Body of pancreas (tissue), 4 donors: ENCODE data around the gene RSKR. TPM values are rescaled to one million over a fixed set of nuclear protein-coding genes. Genes with fewer than 3 reads are reported as not detected.

Source experiments
- ATAC-seq: fragments of 150-250 bp; one replicate; pipeline ENCODE4 v1.9.1; 2016
- DNase-seq, 4 donors: peaks; one replicate each; pipeline ENCODE4 v3.0.0-alpha.2; 2019
- H3K27ac ChIP-seq, 4 donors: fragments of 200-600 bp; sonication (generic); 1 replicate in 3 of 4; 2 replicates in 1 of 4; pipeline versions ENCODE4 v1.5.1 to v1.6.1; 2016 to 2019; ENCODE audit warnings: mild to moderate bottlenecking in 1 of 4, mixed read lengths in 1 of 4, moderate library complexity in 1 of 4
- H3K27me3 ChIP-seq, 2 donors: fragments of 200-600 bp; sonication (generic); one replicate each; pipeline ENCODE4 v1.6.0; 2016; ENCODE audit warnings: mild to moderate bottlenecking in 1 of 2
- H3K36me3 ChIP-seq, 2 donors: fragments of 200-600 bp; sonication (generic); replicated peaks in 1 of 2; 2 replicates each; pipeline ENCODE4 v1.5.1; 2016; ENCODE audit warnings: low read depth in 2 of 2; ENCODE audit not compliant: insufficient read depth in 1 of 2
- H3K4me1 ChIP-seq: fragments of 200-600 bp; sonication (generic); one replicate; pipeline ENCODE4 v1.6.0; 2016
- H3K4me3 ChIP-seq, 2 donors: fragments of 200-600 bp; sonication (generic); 1 replicate in 1 of 2; 2 replicates in 1 of 2; pipeline ENCODE4 v1.5.1; 2016 to 2019
- H3K9me3 ChIP-seq, 3 donors: fragments of 200-600 bp; sonication (generic); 1 replicate in 2 of 3; 2 replicates in 1 of 3; pipeline ENCODE4 v1.5.1; 2016
- POLR2A ChIP-seq, 3 donors: fragments of 450-650 bp; IDR thresholded peaks; one replicate each; pipeline ENCODE4 v1.6.1; 2016; ENCODE audit warnings: antibody characterized with exemption in 3 of 3, mild to moderate bottlenecking in 2 of 3
- WGBS, 2 donors: methylation state at CpG; one replicate each; pipeline ENCODE4 v1.1.5; 2017; 5-methylcytosine and 5-hydroxymethylcytosine counted together
- intact Hi-C: fragments of 100-400 bp; cut with DNase I; formaldehyde crosslinking; loops from one replicate; pipeline ENCODE4 v1.15.1; 2023
- total RNA-seq, 2 donors: library from RNA; depleted of rRNA; stranded (reverse); fragments of >200 nt; gene quantifications; one replicate each; pipeline ENCODE4 v1.1.0, GENCODE V29; 2016
- TF ChIP-seq, protein P1 (sequence below), 7 experiments: fragments of 450-650 bp in 4 of 7; fragments of 200-600 bp in 3 of 7; sonication (generic) in 3 of 7; IDR thresholded peaks; one replicate each; pipeline ENCODE4 v1.5.1; 2016 to 2019; ENCODE audit warnings: antibody characterized with exemption in 7 of 7

The RSKR gene
- total RNA-seq, 2 donors from 2014 or later: 2.6 to 14.8 TPM

DNA sequence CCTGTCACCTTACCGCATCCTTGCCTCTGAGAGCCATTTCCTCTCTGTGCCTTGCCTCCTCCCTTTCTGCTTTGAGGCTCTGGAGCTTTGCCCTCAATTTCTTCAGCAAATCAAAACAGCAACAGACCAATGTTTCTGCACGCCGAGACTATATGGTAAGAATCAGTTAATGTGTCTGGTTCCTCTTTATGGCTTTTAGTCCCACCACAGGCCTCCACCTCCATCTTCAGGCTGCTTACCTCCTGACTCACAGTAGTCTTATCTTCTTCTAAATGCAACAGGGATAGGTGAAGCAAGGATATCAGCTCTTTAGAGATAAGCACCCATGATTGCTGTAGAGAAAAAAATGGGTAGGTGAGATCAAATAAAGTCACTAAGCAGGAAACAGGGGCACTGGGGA lies 28.1 kb downstream of the RSKR start:
- Histone ChIP-seq H3K27ac (no peak overlapping the region), H3K36me3 (no peaks in the 10 kb centered on the region), H3K9me3 (no peaks in the 10 kb centered on the region), H3K4me3 (no peak overlapping the region), H3K4me1 (no peaks in the 10 kb centered on the region), H3K27me3 (no peaks in the 10 kb centered on the region)
- ATAC-seq (no peak), DNase-seq (no peak)
- intact Hi-C loops: no loop called here
- WGBS, 2 donors: 90 to 98% methylated on average over 3 of the region's 3 CpGs
- TF ChIP-seq POLR2A (IDR thresholded peaks at IDR 0.05): no peak

DNA sequence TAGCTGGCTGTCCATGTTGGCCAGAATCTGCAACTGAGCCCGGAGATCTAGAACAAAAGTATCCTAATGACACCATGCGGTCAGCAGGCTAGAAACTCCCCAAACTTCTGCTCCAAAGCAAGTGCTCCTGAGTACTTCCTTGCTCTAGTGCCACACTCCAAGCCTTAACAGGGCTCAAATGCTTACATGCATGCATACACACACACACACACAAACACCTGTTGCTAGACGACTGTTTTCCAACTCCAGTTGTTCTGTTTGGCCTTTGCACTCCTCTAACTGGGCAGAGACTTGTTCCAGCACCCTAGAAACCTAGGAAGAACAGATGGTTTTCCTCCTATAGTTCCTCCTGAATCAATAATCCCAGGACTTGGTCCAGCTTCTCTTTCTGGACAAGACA lies 29.6 kb downstream of the RSKR start:
- H3K27me3 ChIP-seq: no peaks in the 10 kb centered on the region
- H3K9me3 ChIP-seq: no peaks in the 10 kb centered on the region
- H3K27ac ChIP-seq: no peak overlapping the region
- ATAC-seq (no peak), DNase-seq (no peak)
- TF ChIP-seq, protein P1, sequence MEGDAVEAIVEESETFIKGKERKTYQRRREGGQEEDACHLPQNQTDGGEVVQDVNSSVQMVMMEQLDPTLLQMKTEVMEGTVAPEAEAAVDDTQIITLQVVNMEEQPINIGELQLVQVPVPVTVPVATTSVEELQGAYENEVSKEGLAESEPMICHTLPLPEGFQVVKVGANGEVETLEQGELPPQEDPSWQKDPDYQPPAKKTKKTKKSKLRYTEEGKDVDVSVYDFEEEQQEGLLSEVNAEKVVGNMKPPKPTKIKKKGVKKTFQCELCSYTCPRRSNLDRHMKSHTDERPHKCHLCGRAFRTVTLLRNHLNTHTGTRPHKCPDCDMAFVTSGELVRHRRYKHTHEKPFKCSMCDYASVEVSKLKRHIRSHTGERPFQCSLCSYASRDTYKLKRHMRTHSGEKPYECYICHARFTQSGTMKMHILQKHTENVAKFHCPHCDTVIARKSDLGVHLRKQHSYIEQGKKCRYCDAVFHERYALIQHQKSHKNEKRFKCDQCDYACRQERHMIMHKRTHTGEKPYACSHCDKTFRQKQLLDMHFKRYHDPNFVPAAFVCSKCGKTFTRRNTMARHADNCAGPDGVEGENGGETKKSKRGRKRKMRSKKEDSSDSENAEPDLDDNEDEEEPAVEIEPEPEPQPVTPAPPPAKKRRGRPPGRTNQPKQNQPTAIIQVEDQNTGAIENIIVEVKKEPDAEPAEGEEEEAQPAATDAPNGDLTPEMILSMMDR (IDR thresholded peaks at IDR 0.05): no peak
- no peak for TF ChIP-seq POLR2A (IDR thresholded peaks at IDR 0.05)
- 64 to 74% methylated on average over 3 of the region's 3 CpGs for WGBS, 2 donors
- H3K36me3 ChIP-seq: no peaks in the 10 kb centered on the region
- intact Hi-C loops: no loop called here
- H3K4me1 ChIP-seq: no peaks in the 10 kb centered on the region
- no peak overlapping the region for H3K4me3 ChIP-seq

DNA sequence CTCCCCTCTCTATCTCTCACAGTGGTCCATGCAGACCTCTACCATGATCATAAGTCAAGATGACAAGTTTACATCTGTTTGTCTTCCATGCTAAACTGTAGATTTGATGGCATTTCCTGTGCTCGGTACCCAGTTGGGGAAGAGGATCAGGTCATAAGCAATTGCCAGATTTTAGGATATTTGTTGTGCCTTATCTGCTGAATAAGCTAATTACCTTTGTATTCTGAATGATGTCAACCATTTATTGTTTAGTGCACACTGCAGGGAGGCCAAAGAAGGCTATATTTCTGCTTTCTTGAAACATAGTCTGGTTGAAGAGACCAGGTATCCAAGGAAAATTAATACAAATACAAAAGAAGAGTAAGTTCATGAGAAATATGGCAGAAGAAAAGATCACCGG lies 31.5 kb downstream of the RSKR start:
- ATAC-seq: no peak
- 98 to 99% methylated on average over 2 of the region's 2 CpGs for WGBS, 2 donors
- DNase-seq: no peak
- no peak for TF ChIP-seq POLR2A (IDR thresholded peaks at IDR 0.05)
- TF ChIP-seq, protein P1 (IDR thresholded peaks at IDR 0.05): no peak
- no peaks in the 10 kb centered on the region for H3K9me3 ChIP-seq
- H3K27me3 ChIP-seq: no peaks in the 10 kb centered on the region
- intact Hi-C loops: no loop called here
- peaks cover under 1% of the 10 kb centered on the region for H3K4me1 ChIP-seq
- no peak overlapping the region for H3K4me3 ChIP-seq
- H3K36me3 ChIP-seq: no peaks in the 10 kb centered on the region
- no peak overlapping the region for H3K27ac ChIP-seq

DNA sequence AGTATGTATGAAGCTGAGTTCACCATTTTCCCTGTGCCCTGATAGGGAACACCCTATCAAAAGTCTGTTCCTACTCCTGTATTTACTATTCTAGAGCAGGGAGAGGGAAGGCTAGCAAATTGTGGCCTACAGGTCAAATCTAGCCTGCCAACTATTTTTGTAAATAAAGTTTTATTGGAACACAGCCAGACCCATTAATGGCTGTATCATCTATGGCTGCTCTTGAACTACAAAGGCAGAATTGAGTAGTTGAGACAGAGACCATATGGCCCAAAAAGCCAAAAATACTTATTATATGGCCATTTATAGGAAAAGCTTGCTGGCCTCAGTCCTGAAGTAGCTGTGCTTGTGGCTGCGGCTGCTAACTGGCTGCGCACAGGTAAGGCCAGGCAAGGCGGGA lies 33.0 kb downstream of the RSKR start:
- intact Hi-C loops: no loop called here
- TF ChIP-seq POLR2A (IDR thresholded peaks at IDR 0.05): no peak
- TF ChIP-seq, protein P1 (IDR thresholded peaks at IDR 0.05): no peak
- ATAC-seq (no peak), DNase-seq (no peak)
- H3K27ac ChIP-seq: no peak overlapping the region
- H3K4me1 ChIP-seq: peaks cover 10% of the 10 kb centered on the region
- 96 to 97% methylated on average over 3 of the region's 3 CpGs for WGBS, 2 donors
- no peaks in the 10 kb centered on the region for H3K27me3 ChIP-seq
- H3K36me3 ChIP-seq: no peaks in the 10 kb centered on the region
- no peaks in the 10 kb centered on the region for H3K9me3 ChIP-seq
- no peak overlapping the region for H3K4me3 ChIP-seq

DNA sequence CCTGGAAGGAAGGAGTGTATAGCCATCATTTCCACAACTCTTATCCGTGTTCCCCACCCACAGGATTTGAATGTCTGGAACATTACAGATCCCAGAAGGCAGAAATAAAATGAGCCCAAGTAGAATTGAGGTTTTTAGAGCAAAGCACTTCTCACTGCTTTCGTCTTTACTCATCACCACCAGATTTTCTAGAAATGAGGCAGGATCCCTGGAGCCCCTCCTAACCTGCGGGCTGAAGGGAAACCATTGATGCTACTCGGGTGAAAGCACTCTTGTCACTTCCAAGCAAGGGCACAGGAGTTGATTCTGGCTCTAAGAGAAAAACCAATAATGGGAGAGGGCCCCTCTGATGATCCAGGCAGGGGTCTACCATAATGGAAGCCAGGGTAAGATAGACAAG lies 34.5 kb downstream of the RSKR start:
- no peaks in the 10 kb centered on the region for H3K36me3 ChIP-seq
- intact Hi-C loops: no loop called here
- no peaks in the 10 kb centered on the region for H3K27me3 ChIP-seq
- DNase-seq: no peak
- TF ChIP-seq POLR2A (IDR thresholded peaks at IDR 0.05): no peak
- TF ChIP-seq, protein P1 (IDR thresholded peaks at IDR 0.05): no peak
- H3K27ac ChIP-seq: no peak overlapping the region
- H3K4me3 ChIP-seq: no peak overlapping the region
- peaks cover 10% of the 10 kb centered on the region for H3K4me1 ChIP-seq
- ATAC-seq: no peak
- H3K9me3 ChIP-seq: no peaks in the 10 kb centered on the region
- WGBS, 2 donors: 82 to 94% methylated on average over 4 of the region's 4 CpGs
